B cell (primary cell): ENCODE measurements around the gene THUMPD3. TPM values are rescaled to one million over a fixed set of nuclear protein-coding genes. Genes with fewer than 3 reads are reported as not detected.
A peak's percentile ranks its signal among the peaks of the same experiment; 100 is the strongest.

Experiments
- ATAC-seq: fragments of 200-7000 bp; cut with Tn5 transposase; one replicate; pipeline ENCODE4 v1.10.0; 2021; ENCODE audit warnings: low read depth, mild to moderate bottlenecking, moderate number of reproducible peaks, moderate library complexity
- CTCF ChIA-PET: fragments of 350-600 bp; sonication (Branson Sonifier 250); formaldehyde crosslinking; loops from one replicate; lab custom pipeline; 2021; ENCODE audit warnings: antibody characterized with exemption, inconsistent platforms; lab: Charles Lee
- POLR2A ChIA-PET: fragments of 350-600 bp; sonication (Branson Sonifier 250); formaldehyde crosslinking; loops from one replicate; lab custom pipeline; 2021; ENCODE audit warnings: antibody characterized with exemption; lab: Charles Lee
- DNase-seq: peaks from one replicate; pipeline ENCODE4 v3.0.0; 2013
- H2AFZ ChIP-seq: 2 replicates; pipeline ENCODE4 v1.6.1; 2012; ENCODE audit warnings: mild to moderate bottlenecking, low read depth, low read length; ENCODE audit not compliant: insufficient read depth, poor library complexity, severe bottlenecking
- H3K27ac ChIP-seq, 2 donors: 1 replicate in 1 of 2; 2 replicates in 1 of 2; pipeline ENCODE4 v1.5.1; 2012 to 2013; ENCODE audit warnings: low read length in 2 of 2, mild to moderate bottlenecking in 2 of 2, moderate library complexity in 1 of 2
- H3K27me3 ChIP-seq, 4 experiments: fragments of 200-600 bp in 1 of 4; sonication (generic) in 1 of 4; replicated peaks in 1 of 4; 1 replicate in 2 of 4; 2 replicates in 2 of 4; pipeline versions ENCODE4 v1.6.1 to v1.7.0; 2013 to 2016; ENCODE audit warnings: low read length in 3 of 4, mild to moderate bottlenecking in 2 of 4, mixed read lengths in 1 of 4, moderate library complexity in 1 of 4; ENCODE audit not compliant: insufficient read depth in 4 of 4, control insufficient read depth in 3 of 4; ENCODE audit errors: control extremely low read depth in 1 of 4
- H3K36me3 ChIP-seq, 2 experiments: replicated peaks in 1 of 2; 1 replicate in 1 of 2; 2 replicates in 1 of 2; pipeline versions ENCODE4 v1.6.1 to v1.7.1; 2013; ENCODE audit warnings: low read length in 1 of 2; ENCODE audit not compliant: insufficient read depth in 2 of 2, control insufficient read depth in 1 of 2; ENCODE audit errors: control extremely low read depth in 1 of 2, extremely low read depth in 1 of 2
- H3K4me1 ChIP-seq, 2 donors: fragments of 200-600 bp in 1 of 2; sonication (generic) in 1 of 2; 1 replicate in 1 of 2; 2 replicates in 1 of 2; pipeline versions ENCODE4 v1.5.1 to v1.6.1; 2013 to 2017; ENCODE audit warnings: low read length in 2 of 2; ENCODE audit not compliant: control insufficient read depth in 2 of 2, insufficient read depth in 2 of 2
- H3K4me2 ChIP-seq: replicated peaks from 2 replicates; pipeline ENCODE3; 2012; ENCODE audit warnings: mild to moderate bottlenecking, low read depth, low read length; ENCODE audit not compliant: poor library complexity, severe bottlenecking
- H3K4me3 ChIP-seq, 5 experiments: fragments of 200-600 bp in 1 of 5; sonication (generic) in 1 of 5; 1 replicate in 3 of 5; 2 replicates in 2 of 5; pipeline versions ENCODE4 v1.5.1 to v1.7.0; 2011 to 2016; ENCODE audit warnings: low read length in 4 of 5, mild to moderate bottlenecking in 4 of 5, low read depth in 2 of 5, control low read depth in 1 of 5, moderate library complexity in 1 of 5; ENCODE audit not compliant: insufficient read depth in 1 of 5; ENCODE audit errors: control extremely low read depth in 1 of 5, extremely low read depth in 1 of 5
- H3K79me2 ChIP-seq: fragments of 200-600 bp; sonication (generic); one replicate; pipeline ENCODE4 v1.6.0; 2016; ENCODE audit warnings: low read length; ENCODE audit not compliant: control insufficient read depth, insufficient read depth
- H3K9ac ChIP-seq: fragments of 200-600 bp; sonication (generic); 2 replicates; pipeline ENCODE4 v1.6.1; 2017; ENCODE audit warnings: mild to moderate bottlenecking, low read length, moderate library complexity
- H3K9me3 ChIP-seq, 3 donors: one replicate each; pipeline versions ENCODE4 v1.6.1 to v1.7.1; 2013; ENCODE audit warnings: low read length in 2 of 3; ENCODE audit not compliant: control insufficient read depth in 2 of 3, insufficient read depth in 1 of 3; ENCODE audit errors: control extremely low read depth in 1 of 3
- H4K20me1 ChIP-seq: 2 replicates; pipeline ENCODE4 v1.6.0; 2012; ENCODE audit warnings: mild to moderate bottlenecking, low read length; ENCODE audit not compliant: insufficient read depth, control insufficient read depth, poor library complexity, severe bottlenecking
- H3K27ac Mint-ChIP-seq: one replicate; pipeline ENCODE4 v1.8.0; 2021; ENCODE audit warnings: mixed read lengths
- H3K27me3 Mint-ChIP-seq: one replicate; pipeline ENCODE4 v1.8.0; 2021; ENCODE audit warnings: mixed read lengths
- H3K4me1 Mint-ChIP-seq: one replicate; pipeline ENCODE4 v1.8.0; 2021; ENCODE audit warnings: mixed read lengths
- H3K4me3 Mint-ChIP-seq: one replicate; pipeline ENCODE4 v1.8.0; 2021; ENCODE audit warnings: mixed read lengths
- H3K9me3 Mint-ChIP-seq: one replicate; pipeline ENCODE4 v1.8.0; 2022; ENCODE audit warnings: mixed read lengths; ENCODE audit not compliant: insufficient read depth
- EZH2 ChIP-seq: IDR thresholded peaks from 2 replicates; pipeline ENCODE4 v1.6.1; 2012; ENCODE audit warnings: borderline replicate concordance, low read depth, mild to moderate bottlenecking, moderate library complexity, low read length; ENCODE audit not compliant: insufficient read depth, poor library complexity, severe bottlenecking
- WGBS: methylation state at CpG from one replicate; pipeline ENCODE4 v1.1.5; 2013; ENCODE audit warnings: missing lambda C conversion rate; ENCODE audit not compliant: insufficient coverage; 5-methylcytosine and 5-hydroxymethylcytosine counted together
- intact Hi-C: fragments of 100-400 bp; cut with micrococcal nuclease; formaldehyde crosslinking; loops from one replicate; pipeline ENCODE4 v1.10.0; 2022
- polyA plus RNA-seq: library from polyadenylated mRNA; depleted of rRNA; stranded (reverse); fragments of >200 nt; gene quantifications from 2 replicates; pipeline ENCODE4 v1.2.3, GENCODE V29; 2012
- total RNA-seq, 2 donors: library from RNA; stranded (reverse); fragments of 120-200 nt in 1 of 2; gene quantifications; 1 replicate in 1 of 2; 2 replicates in 1 of 2; pipeline versions ENCODE4 v1.2.3 to v1.2.4, GENCODE V29; 2013 to 2022
- TF ChIP-seq, protein P1 (sequence below): fragments of 200-600 bp; IDR thresholded peaks from one replicate; pipeline ENCODE4 v1.8.0; 2022; ENCODE audit warnings: antibody characterized with exemption, mild to moderate bottlenecking

Gene THUMPD3
- total and polyA plus RNA-seq, 2 donors (not counting 1 experiment from before 2014, with no cell fraction given): 10.1 to 32.1 TPM

DNA sequence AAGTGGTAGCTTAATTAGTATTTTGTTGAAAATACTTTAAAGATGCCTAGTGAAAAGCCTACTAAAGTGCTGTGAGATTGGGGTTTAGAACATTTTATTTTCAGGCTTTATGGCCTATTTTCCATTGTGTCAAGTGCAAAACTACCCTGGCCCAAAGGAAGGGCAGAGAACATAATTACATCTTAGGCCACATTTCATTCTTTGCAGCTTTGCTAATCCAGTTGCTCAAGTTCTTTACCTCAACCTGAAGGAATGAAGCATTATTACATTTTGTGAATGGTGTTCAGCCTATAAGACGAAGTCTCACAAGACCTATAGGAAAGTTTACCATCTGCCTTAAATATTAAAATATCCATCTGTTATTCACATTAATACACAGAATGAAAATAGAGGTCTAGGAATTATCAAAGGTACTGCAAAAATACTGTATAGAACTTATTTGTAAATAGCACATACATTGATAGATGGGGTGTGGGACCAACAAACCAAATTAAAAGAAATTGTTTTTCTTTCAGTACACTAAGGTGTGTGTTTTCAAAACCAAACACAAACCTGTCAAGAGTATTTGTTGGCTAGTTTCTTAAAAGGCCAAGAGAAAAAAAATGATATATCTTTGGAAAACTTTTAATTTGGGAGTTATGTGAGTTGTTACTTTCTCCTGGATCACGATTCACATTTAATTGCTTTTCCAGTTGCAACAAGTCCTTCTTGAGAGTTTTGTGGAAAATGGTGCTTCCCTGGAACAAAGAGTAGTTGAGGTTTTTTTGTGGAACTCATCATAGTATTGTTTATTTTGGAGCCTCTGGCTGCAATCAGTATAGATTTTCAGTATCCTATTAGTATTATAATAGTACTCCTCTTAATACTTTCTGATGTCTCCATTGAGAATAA is 22.6 kb downstream of the THUMPD3 start:
- Histone ChIP-seq H3K27me3 (no peaks in the 10 kb centered on the region), H3K9me3 (no peaks in the 10 kb centered on the region), H3K9ac (no peak overlapping the region), H2AFZ (no peak overlapping the region), H3K4me3 (no peak overlapping the region), H3K4me2 (no peak overlapping the region), H3K4me1 (no peaks in the 10 kb centered on the region), H3K27ac (peak overlapping the region in 1 of 2 donors; percentile 65), H3K36me3 (peaks cover 25 to 71% of the 10 kb centered on the region in 2 experiments), H4K20me1 (peaks cover 3% of the 10 kb centered on the region), H3K79me2 (peaks cover 48% of the 10 kb centered on the region)
- DNase-seq (no peak), ATAC-seq (no peak)
- no peak for TF ChIP-seq EZH2
- TF ChIP-seq, protein P1, sequence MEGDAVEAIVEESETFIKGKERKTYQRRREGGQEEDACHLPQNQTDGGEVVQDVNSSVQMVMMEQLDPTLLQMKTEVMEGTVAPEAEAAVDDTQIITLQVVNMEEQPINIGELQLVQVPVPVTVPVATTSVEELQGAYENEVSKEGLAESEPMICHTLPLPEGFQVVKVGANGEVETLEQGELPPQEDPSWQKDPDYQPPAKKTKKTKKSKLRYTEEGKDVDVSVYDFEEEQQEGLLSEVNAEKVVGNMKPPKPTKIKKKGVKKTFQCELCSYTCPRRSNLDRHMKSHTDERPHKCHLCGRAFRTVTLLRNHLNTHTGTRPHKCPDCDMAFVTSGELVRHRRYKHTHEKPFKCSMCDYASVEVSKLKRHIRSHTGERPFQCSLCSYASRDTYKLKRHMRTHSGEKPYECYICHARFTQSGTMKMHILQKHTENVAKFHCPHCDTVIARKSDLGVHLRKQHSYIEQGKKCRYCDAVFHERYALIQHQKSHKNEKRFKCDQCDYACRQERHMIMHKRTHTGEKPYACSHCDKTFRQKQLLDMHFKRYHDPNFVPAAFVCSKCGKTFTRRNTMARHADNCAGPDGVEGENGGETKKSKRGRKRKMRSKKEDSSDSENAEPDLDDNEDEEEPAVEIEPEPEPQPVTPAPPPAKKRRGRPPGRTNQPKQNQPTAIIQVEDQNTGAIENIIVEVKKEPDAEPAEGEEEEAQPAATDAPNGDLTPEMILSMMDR: no peak
- Mint-ChIP-seq H3K27me3 (no peaks in the 10 kb centered on the region), H3K27ac (no peak overlapping the region), H3K4me3 (no peak overlapping the region), H3K4me1 (peaks cover 9% of the 10 kb centered on the region), H3K9me3 (no peaks in the 10 kb centered on the region)
- ChIA-PET POLR2A (interaction anchor here (2.1 kb wide), 1 partner anchor 11 kb away, joined by 9 read pairs; no protein-coding TSS in a partner anchor), CTCF (interaction anchor here (0.7 kb wide), 1 partner anchor 35 kb away, joined by 3 read pairs; no protein-coding TSS in a partner anchor)
- intact Hi-C loops: loop anchor here (5.0 kb wide), 1 partner anchor 37 kb away; no protein-coding TSS in a partner anchor
- 100% methylated on average over 1 of the region's 2 CpGs for WGBS

DNA sequence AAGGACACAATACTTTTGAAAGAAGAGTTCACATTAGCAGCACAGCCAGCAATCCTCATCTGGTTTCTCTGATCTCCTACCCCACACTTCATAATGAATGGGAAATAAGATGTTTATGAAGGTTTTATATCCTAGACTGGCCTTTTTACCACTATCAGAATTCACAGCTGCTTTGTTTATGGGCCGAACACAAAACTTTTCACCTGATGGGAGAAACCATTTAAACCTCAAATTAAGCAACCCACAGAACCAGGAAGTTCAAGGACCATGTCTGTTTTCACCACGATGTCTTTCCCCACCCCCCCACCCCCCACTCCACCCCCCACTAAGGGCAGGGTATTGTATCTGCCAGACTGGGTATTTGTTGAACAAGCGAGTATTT is 23.2 kb downstream of the THUMPD3 start:
- DNase-seq (no peak), ATAC-seq (no peak)
- peaks cover 30 to 71% of the 10 kb centered on the region in 2 experiments for H3K36me3 ChIP-seq
- no peaks in the 10 kb centered on the region for H3K4me1 ChIP-seq
- H3K79me2 ChIP-seq: peaks cover 51% of the 10 kb centered on the region
- H3K4me2 ChIP-seq: no peak overlapping the region
- TF ChIP-seq, protein P1: no peak
- TF ChIP-seq EZH2: no peak
- Mint-ChIP-seq H3K27me3 (no peaks in the 10 kb centered on the region), H3K4me3 (no peak overlapping the region), H3K9me3 (no peaks in the 10 kb centered on the region), H3K27ac (peak overlapping the region; percentile 26), H3K4me1 (peaks cover 10% of the 10 kb centered on the region)
- ChIA-PET CTCF (interaction anchor here (0.7 kb wide), 1 partner anchor 36 kb away, joined by 3 read pairs; no protein-coding TSS in a partner anchor), POLR2A (interaction anchor here (0.6 kb wide), 1 partner anchor 9 kb away, joined by 3 read pairs; no protein-coding TSS in a partner anchor)
- no CpG with 5 or more reads among the region's 3 CpGs for WGBS
- H3K9ac ChIP-seq: no peak overlapping the region
- H3K27ac ChIP-seq: peak overlapping the region in 1 of 2 donors; percentile 65
- H2AFZ ChIP-seq: no peak overlapping the region
- intact Hi-C loops: loop anchor here (5.0 kb wide), 1 partner anchor 36 kb away; no protein-coding TSS in a partner anchor
- no peaks in the 10 kb centered on the region for H3K27me3 ChIP-seq
- peaks cover 10% of the 10 kb centered on the region for H4K20me1 ChIP-seq
- H3K9me3 ChIP-seq: no peaks in the 10 kb centered on the region
- no peak overlapping the region for H3K4me3 ChIP-seq
